SJCRH30 (cell line): ENCODE measurements around the gene SPANXN5. TPM values are rescaled to one million over a fixed set of nuclear protein-coding genes. Genes with fewer than 3 reads are reported as not detected.
"Not testable (repeated sequence)": the region's sequence is repeated elsewhere in the genome, so short reads cannot be mapped to it uniquely, and the experiment has no call there.

Experiments used
- DNase-seq, 2 experiments: peaks; one replicate each; pipeline ENCODE4 v3.0.0-alpha.2; 2015 to 2020
- H3K27ac ChIP-seq: fragments of 250-450 bp; sonication (Bioruptor Pico); 2 replicates; pipeline ENCODE4 v1.5.1; 2020; ENCODE audit warnings: mild to moderate bottlenecking, moderate library complexity
- H3K27me3 ChIP-seq: fragments of 250-450 bp; sonication (Bioruptor Pico); 2 replicates; pipeline ENCODE4 v1.5.1; 2020; ENCODE audit warnings: mild to moderate bottlenecking, moderate library complexity
- H3K36me3 ChIP-seq: fragments of 250-450 bp; sonication (Bioruptor Pico); 2 replicates; pipeline ENCODE4 v1.5.1; 2020; ENCODE audit warnings: mild to moderate bottlenecking, moderate library complexity
- H3K4me1 ChIP-seq: fragments of 250-450 bp; sonication (Bioruptor Pico); 2 replicates; pipeline ENCODE4 v1.5.1; 2020; ENCODE audit warnings: mild to moderate bottlenecking, moderate library complexity
- H3K4me3 ChIP-seq: fragments of 250-450 bp; sonication (Bioruptor Pico); 2 replicates; pipeline ENCODE4 v1.5.1; 2020; ENCODE audit warnings: mild to moderate bottlenecking, moderate library complexity
- H3K9me3 ChIP-seq: fragments of 250-450 bp; sonication (Bioruptor Pico); replicated peaks from 2 replicates; pipeline ENCODE4 v1.5.1; 2020; ENCODE audit warnings: mild to moderate bottlenecking, moderate library complexity
- total RNA-seq: library from RNA; depleted of rRNA; stranded (reverse); fragments of >200 nt; shearing (Covaris generic); gene quantifications from 2 replicates; pipeline ENCODE4 v1.2.3, GENCODE V29; 2014; rRNA removed

The SPANXN5 gene
- not detected in 2 replicates for total RNA-seq

- not testable (repeated sequence) for H3K27ac ChIP-seq, H3K36me3 ChIP-seq, H3K4me1 ChIP-seq, DNase-seq, H3K9me3 ChIP-seq, H3K4me3 ChIP-seq, H3K27me3 ChIP-seq
Measured at GRCh38 chrX:52797327-52797726, at the start of gene SPANXN5. TSS of gene SPANXN5 (minus strand) at chrX:52797427. CDS start at chrX:52797348, 79 bp downstream.

GRCh38 chrX:52843619-52844018, 46.4 kb upstream of the SPANXN5 start:
- H3K4me3 ChIP-seq, H3K36me3 ChIP-seq, H3K27me3 ChIP-seq, H3K27ac ChIP-seq, H3K9me3 ChIP-seq, DNase-seq, H3K4me1 ChIP-seq: not testable (repeated sequence)

DNA sequence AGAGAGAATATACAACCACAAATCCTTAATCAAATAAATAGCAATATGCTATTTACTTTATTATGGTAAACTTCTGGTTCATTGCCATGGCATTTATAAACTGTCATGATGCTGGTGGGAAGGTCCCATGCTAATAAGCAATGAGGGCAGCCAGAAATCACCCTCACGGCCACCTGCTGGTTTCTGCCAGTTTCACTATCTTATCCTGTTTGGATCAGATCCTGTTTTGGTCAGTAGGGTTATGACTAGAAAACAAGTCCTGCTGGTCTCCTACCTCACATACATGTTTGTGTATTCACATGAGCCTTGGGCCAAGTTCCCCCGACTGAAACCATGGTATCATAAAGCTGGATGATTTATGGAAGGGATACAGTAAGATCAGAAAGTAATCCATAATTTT, 41.9 kb upstream of the SPANXN5 start:
- no peaks in the 10 kb centered on the region for H3K36me3 ChIP-seq
- no peak for DNase-seq
- no peaks in the 10 kb centered on the region for H3K27me3 ChIP-seq
- no peaks in the 10 kb centered on the region for H3K9me3 ChIP-seq
- no peak overlapping the region for H3K27ac ChIP-seq
- H3K4me3 ChIP-seq: no peak overlapping the region
- no peaks in the 10 kb centered on the region for H3K4me1 ChIP-seq

DNA sequence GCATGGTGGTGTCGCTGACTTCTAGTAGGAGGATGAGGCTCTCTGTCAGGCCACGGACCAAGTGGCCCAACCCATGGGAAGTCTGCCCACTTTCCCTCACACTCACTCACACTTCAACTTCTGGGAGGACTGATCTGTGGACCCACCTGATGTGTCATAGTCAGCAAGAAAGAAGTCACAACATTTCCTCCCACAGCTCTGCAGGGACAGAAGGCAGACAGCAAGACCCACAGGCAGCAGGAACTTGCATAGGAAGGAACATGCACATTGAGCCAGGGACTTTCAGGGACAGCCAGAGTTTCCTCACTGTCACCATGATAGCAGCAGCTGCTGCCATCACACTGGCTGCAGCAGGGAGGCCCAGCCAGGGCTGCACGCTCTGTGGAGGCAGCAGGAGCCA, 33.3 kb upstream of the SPANXN5 start:
- no peak overlapping the region for H3K27ac ChIP-seq
- no peaks in the 10 kb centered on the region for H3K36me3 ChIP-seq
- no peaks in the 10 kb centered on the region for H3K27me3 ChIP-seq
- H3K4me3 ChIP-seq: no peak overlapping the region
- DNase-seq: no peak
- H3K4me1 ChIP-seq: no peaks in the 10 kb centered on the region
- no peaks in the 10 kb centered on the region for H3K9me3 ChIP-seq

GRCh38 chrX:52824608-52825007, 27.4 kb upstream of the SPANXN5 start:
- Histone ChIP-seq H3K4me1 (no peaks in the 10 kb centered on the region), H3K4me3 (no peak overlapping the region), H3K9me3 (no peaks in the 10 kb centered on the region), H3K27ac (no peak overlapping the region), H3K36me3 (no peaks in the 10 kb centered on the region), H3K27me3 (no peaks in the 10 kb centered on the region)
- no peak for DNase-seq

GRCh38 chrX:52821079-52821760, 24.0 kb upstream of the SPANXN5 start:
- Histone ChIP-seq H3K4me3 (no peak overlapping the region), H3K36me3 (no peaks in the 10 kb centered on the region), H3K4me1 (no peaks in the 10 kb centered on the region), H3K27me3 (no peaks in the 10 kb centered on the region), H3K9me3 (no peaks in the 10 kb centered on the region), H3K27ac (no peak overlapping the region)
- DNase-seq: no peak

GRCh38 chrX:52819788-52820187, 22.6 kb upstream of the SPANXN5 start:
- H3K4me3 ChIP-seq: no peak overlapping the region
- H3K36me3 ChIP-seq: no peaks in the 10 kb centered on the region
- no peak for DNase-seq
- no peaks in the 10 kb centered on the region for H3K9me3 ChIP-seq
- no peaks in the 10 kb centered on the region for H3K4me1 ChIP-seq
- H3K27me3 ChIP-seq: no peaks in the 10 kb centered on the region
- no peak overlapping the region for H3K27ac ChIP-seq

- H3K27me3 ChIP-seq: no peaks in the 10 kb centered on the region
- DNase-seq: no peak
- no peaks in the 10 kb centered on the region for H3K36me3 ChIP-seq
- H3K4me1 ChIP-seq: no peaks in the 10 kb centered on the region
- no peak within 1 kb of the TSS for H3K4me3 ChIP-seq
- H3K9me3 ChIP-seq: no peaks in the 10 kb centered on the region
- H3K27ac ChIP-seq: no peak within 1 kb of the TSS
Measured at GRCh38 chrX:52811065-52811625, 13.9 kb upstream of the SPANXN5 start, which contains the start of gene XAGE5. TSS of gene XAGE5 (plus strand) at chrX:52811287. CDS start at chrX:52812567, 1,280 bp downstream.

DNA sequence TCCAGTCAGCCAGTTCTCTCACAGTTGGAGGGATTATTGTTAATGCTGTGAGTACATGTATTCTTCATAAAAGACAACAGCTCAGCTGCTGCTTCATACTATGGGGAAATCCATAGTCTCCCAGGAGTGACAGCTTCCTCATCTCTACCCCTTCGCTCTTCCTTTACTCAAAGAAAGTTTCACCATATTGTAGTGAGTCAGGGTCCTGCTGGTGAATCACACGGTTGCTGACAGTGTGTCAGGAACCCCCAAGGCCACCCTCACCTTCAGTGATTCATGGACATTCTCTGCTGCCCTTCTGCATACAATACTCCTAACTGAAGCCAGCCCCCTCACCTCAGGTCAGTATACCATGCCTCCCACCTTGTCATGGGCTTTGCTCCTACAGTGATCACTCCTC, 7.6 kb upstream of the SPANXN5 start:
- not testable (repeated sequence) for DNase-seq, H3K9me3 ChIP-seq, H3K27me3 ChIP-seq, H3K36me3 ChIP-seq, H3K4me1 ChIP-seq, H3K4me3 ChIP-seq, H3K27ac ChIP-seq

- not testable (repeated sequence) for H3K9me3 ChIP-seq, H3K4me1 ChIP-seq, DNase-seq, H3K36me3 ChIP-seq, H3K4me3 ChIP-seq, H3K27ac ChIP-seq, H3K27me3 ChIP-seq
Measured at GRCh38 chrX:52773504-52773903, 23.7 kb downstream of the SPANXN5 start.

DNA sequence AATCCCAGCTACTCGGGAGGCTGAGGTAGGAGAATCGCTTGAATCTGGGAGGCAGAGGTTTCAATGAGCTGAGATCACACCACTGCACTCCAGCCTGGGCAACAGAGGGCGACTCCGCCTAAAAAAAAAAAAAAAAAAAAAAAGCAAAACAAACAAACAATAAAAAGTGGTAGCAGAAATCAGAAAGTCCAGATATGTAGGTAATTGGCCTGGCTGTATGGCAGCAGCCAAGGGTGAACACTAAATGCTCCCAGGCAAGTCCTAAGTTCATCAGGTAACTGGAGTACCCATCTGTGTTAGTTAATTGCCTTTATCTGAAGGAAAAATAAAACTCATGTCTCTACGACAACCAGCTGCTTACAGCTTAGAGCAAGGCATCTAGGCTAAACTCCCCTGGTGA, 31.2 kb downstream of the SPANXN5 start:
- not testable (repeated sequence) for H3K9me3 ChIP-seq, H3K27ac ChIP-seq, H3K4me1 ChIP-seq, DNase-seq, H3K36me3 ChIP-seq, H3K27me3 ChIP-seq, H3K4me3 ChIP-seq

DNA sequence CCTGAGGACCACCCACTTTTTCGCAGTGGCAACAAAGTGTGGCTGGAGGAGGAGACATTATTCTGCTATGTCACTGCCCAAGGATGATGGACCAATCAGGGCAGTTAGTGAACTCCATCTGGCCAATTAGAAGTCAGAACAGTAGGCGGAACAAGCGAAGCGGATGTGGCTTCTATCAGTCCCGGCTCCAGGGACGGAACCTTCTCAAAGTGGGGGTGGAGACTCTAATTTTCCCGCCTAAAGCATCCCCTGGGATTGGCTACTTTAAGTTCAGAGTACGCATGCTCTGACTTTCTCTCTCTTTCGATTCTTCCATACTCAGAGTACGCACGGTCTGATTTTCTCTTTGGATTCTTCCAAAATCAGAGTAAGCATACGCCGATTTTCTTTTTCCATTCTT, 46.3 kb downstream of the SPANXN5 start, which contains the start of gene SSX2B:
Gene SSX2B, plus strand, starts transcription at position 301 of the 400 bp plus-strand sequence. CDS start 1,429 bp downstream, outside the sequence.
- not testable (repeated sequence) for H3K36me3 ChIP-seq, H3K4me1 ChIP-seq, H3K4me3 ChIP-seq, DNase-seq, H3K9me3 ChIP-seq, H3K27ac ChIP-seq, H3K27me3 ChIP-seq

Other genes starting within 250 kb of the SPANXN5 start
- not detected in 2 replicates for gene SSX7, start 142.5 kb downstream of the SPANXN5 start, total RNA-seq
- gene SSX2, start 90.2 kb downstream of the SPANXN5 start, total RNA-seq: not detected in 2 replicates
- gene SSX2B, start 46.2 kb downstream of the SPANXN5 start, total RNA-seq: not detected in 2 replicates
- not detected in 2 replicates for gene XAGE5, start 13.9 kb upstream of the SPANXN5 start, total RNA-seq
- gene XAGE3, start 70.7 kb upstream of the SPANXN5 start, total RNA-seq: not detected in 2 replicates
- 5.3 and 8.0 TPM in 2 replicates for gene FAM156B, start 99.9 kb upstream of the SPANXN5 start, total RNA-seq
- 6.9 and 8.7 TPM in 2 replicates for gene FAM156A, start 161.1 kb upstream of the SPANXN5 start, total RNA-seq